Right lobe of liver (tissue), 6 donors: ENCODE measurements around the gene ITPRID1. TPM values are rescaled to one million over a fixed set of nuclear protein-coding genes. Genes with fewer than 3 reads are reported as not detected.

Experiments
- ATAC-seq, 4 donors: fragments of 200-7000 bp; cut with Tn5 transposase; one replicate each; pipeline ENCODE4 v1.9.1; 2020; ENCODE audit warnings: mild to moderate bottlenecking in 4 of 4, moderate library complexity in 4 of 4
- DNase-seq, 3 donors: peaks; one replicate each; pipeline ENCODE4 v3.0.0-alpha.2; 2020
- H3K27ac ChIP-seq, 3 donors: fragments of 200-600 bp; one replicate each; pipeline ENCODE4 v1.8.0; 2022
- H3K27me3 ChIP-seq, 2 donors: fragments of 200-600 bp; one replicate each; pipeline ENCODE4 v1.8.0; 2022
- H3K36me3 ChIP-seq, 4 donors: fragments of 200-600 bp; sonication (generic) in 1 of 4; one replicate each; pipeline versions ENCODE4 v1.5.1 to v1.8.0; 2017 to 2022; ENCODE audit warnings: control low read depth in 1 of 4
- H3K4me1 ChIP-seq, 4 donors: fragments of 200-600 bp; sonication (generic) in 1 of 4; one replicate each; pipeline versions ENCODE4 v1.5.1 to v1.8.0; 2017 to 2022; ENCODE audit warnings: control low read depth in 1 of 4
- H3K4me3 ChIP-seq, 3 donors: fragments of 200-600 bp; one replicate each; pipeline ENCODE4 v1.8.0; 2022
- H3K9me3 ChIP-seq, 4 donors: fragments of 200-600 bp; sonication (generic) in 1 of 4; one replicate each; pipeline versions ENCODE4 v1.5.1 to v1.8.0; 2017 to 2022; ENCODE audit warnings: control low read depth in 1 of 4
- POLR2A ChIP-seq: fragments of 450-650 bp; IDR thresholded peaks from one replicate; pipeline ENCODE4 v1.6.1; 2017; ENCODE audit warnings: antibody characterized with exemption, mild to moderate bottlenecking
- WGBS: methylation state at CpG from one replicate; pipeline ENCODE4 v1.1.6; 2018; ENCODE audit warnings: low coverage, low lambda C conversion rate; ENCODE audit not compliant: insufficient coverage; ENCODE audit errors: missing lambda C conversion rate; 5-methylcytosine and 5-hydroxymethylcytosine counted together
- intact Hi-C, 2 donors: fragments of 100-400 bp; cut with DNase I; formaldehyde crosslinking; loops; one replicate each; pipeline versions ENCODE4 v1.11.2 to v1.14.1; 2022
- total RNA-seq, 6 experiments: library from RNA; depleted of rRNA in 2 of 6; stranded (reverse); fragments of >200 nt in 2 of 6; fragmentation: NEBNext Ultra II Directional in 3 of 6; extraction: Animal tissue kit (Norgen Biotek cat#: 25700) in 3 of 6; gene quantifications; one replicate each; pipeline versions ENCODE4 v1.1.0 to v1.2.4, GENCODE V29; 2016 to 2023
- TF ChIP-seq, protein P1 (sequence below), 4 donors: fragments of 200-600 bp in 3 of 4; fragments of 450-650 bp in 1 of 4; IDR thresholded peaks; one replicate each; pipeline versions ENCODE4 v1.5.1 to v1.8.0; 2016 to 2022; ENCODE audit warnings: antibody characterized with exemption in 4 of 4, mild to moderate bottlenecking in 2 of 4
- donor health status: DM: no; HTN: yes; CAD: no.
- donor health status: DM: no; HTN: no; CAD: no.
- donor health status: DM: no; HTN: no; CAD: no.
- donor health status: DM: no; HTN: yes; CAD: no.
- donor health status: DM: no; HTN: yes; CAD: no.

ITPRID1 gene
- total RNA-seq, 6 experiments from 2014 or later, result not detected

DNA sequence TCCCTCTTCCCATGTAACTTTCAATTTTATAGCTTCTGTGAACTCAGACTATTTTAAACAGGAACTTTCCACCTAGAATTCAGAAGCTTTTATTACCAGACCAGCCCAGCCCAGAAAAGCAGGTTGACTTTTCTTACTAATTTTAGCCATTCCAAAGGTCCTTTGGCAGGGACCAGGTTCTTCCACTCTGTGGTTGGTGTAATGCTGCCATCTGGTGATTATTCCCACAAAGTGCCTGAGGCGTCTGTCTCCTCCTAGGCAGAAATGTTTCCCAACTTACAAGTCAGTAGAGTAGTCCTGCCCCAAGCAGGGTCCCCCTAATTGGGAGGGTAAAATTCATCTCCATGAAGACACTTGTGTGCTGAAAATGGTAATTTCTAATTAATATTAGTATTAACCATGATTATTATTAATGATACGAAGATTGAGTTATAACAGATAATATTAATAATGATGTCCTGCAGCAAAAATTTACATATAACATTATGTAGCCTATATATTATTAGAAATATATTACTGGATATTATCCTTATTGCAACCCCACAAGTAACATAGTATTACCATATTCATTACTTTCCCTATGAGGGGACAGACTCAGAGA lies 120.1 kb downstream of the ITPRID1 start:
- TF ChIP-seq POLR2A, result no peak
- TF ChIP-seq, protein P1, sequence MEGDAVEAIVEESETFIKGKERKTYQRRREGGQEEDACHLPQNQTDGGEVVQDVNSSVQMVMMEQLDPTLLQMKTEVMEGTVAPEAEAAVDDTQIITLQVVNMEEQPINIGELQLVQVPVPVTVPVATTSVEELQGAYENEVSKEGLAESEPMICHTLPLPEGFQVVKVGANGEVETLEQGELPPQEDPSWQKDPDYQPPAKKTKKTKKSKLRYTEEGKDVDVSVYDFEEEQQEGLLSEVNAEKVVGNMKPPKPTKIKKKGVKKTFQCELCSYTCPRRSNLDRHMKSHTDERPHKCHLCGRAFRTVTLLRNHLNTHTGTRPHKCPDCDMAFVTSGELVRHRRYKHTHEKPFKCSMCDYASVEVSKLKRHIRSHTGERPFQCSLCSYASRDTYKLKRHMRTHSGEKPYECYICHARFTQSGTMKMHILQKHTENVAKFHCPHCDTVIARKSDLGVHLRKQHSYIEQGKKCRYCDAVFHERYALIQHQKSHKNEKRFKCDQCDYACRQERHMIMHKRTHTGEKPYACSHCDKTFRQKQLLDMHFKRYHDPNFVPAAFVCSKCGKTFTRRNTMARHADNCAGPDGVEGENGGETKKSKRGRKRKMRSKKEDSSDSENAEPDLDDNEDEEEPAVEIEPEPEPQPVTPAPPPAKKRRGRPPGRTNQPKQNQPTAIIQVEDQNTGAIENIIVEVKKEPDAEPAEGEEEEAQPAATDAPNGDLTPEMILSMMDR (IDR thresholded peaks at IDR 0.05), result peak; percentile 79 to 85 (median 80)
- intact Hi-C loops, result no loop called here
- Histone ChIP-seq H3K27ac (no peak overlapping the region), H3K36me3 (no peaks in the 10 kb centered on the region), H3K27me3 (no peaks in the 10 kb centered on the region), H3K4me1 (peaks cover 0 to 5% (median 0%) of the 10 kb centered on the region in 4 donors), H3K4me3 (no peak overlapping the region), H3K9me3 (no peaks in the 10 kb centered on the region)
- peak in 1 of 3 donors; percentile 69 for DNase-seq
- 40% methylated on average over 2 of the region's 2 CpGs for WGBS
- ATAC-seq, result peak; percentile 100

DNA sequence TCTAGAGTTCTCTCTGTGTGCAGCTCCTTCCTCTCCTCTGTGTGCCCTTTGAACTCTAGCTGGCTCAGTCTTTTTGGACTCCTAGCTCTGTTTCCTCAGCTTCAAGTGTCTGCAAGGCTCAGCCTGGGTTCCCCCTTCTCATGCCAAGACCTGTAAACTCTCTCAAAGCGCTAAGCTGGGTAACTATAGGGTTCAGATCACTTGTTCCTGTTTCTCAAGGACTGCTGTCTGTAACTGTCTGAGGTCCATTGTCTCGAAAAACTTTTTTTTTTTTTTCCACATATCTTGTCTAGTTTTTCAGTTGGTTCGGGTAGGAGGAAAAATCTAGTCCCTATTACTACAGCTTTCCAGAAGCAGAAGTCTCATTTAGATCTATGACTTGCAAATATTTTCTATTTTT lies 126.5 kb downstream of the ITPRID1 start:
- no peaks in the 10 kb centered on the region for H3K4me1 ChIP-seq
- ATAC-seq (peak in 3 of 4 donors; percentile 36 to 70 (median 41)), DNase-seq (no peak)
- no peaks in the 10 kb centered on the region for H3K27me3 ChIP-seq
- intact Hi-C loops, result no loop called here
- H3K36me3 ChIP-seq, result no peaks in the 10 kb centered on the region
- TF ChIP-seq POLR2A, result no peak
- TF ChIP-seq, protein P1 (IDR thresholded peaks at IDR 0.05), result no peak
- no peak overlapping the region for H3K4me3 ChIP-seq
- H3K27ac ChIP-seq, result no peak overlapping the region
- 23% methylated on average over 3 of the region's 3 CpGs for WGBS
- no peaks in the 10 kb centered on the region for H3K9me3 ChIP-seq

DNA sequence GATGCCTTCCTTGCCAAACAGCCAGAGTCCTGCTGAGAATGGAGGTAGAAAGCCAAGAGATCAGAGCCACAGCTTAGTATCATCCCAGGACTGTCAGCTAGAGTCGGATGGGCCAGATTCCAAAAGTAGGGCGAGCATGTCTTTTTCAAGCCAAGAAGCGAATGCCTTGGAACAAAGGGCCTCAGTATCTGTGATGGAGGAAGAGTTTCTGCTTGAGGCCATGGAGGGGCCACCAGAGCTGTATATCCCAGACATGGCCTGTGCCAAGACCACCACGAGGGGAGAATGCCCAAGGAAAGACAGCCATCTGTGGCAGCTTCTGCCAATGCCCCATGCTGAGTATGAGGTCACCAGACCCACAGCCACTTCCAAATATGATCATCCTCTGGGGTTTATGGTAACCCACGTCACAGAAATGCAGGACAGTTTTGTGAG lies 128.8 kb downstream of the ITPRID1 start:
- no peaks in the 10 kb centered on the region for H3K4me1 ChIP-seq
- H3K27ac ChIP-seq, result no peak overlapping the region
- H3K27me3 ChIP-seq, result no peaks in the 10 kb centered on the region
- intact Hi-C loops, result no loop called here
- DNase-seq, result no peak
- H3K4me3 ChIP-seq, result no peak overlapping the region
- 47% methylated on average over 4 of the region's 5 CpGs for WGBS
- no peaks in the 10 kb centered on the region for H3K9me3 ChIP-seq
- TF ChIP-seq, protein P1 (IDR thresholded peaks at IDR 0.05), result no peak
- no peak for TF ChIP-seq POLR2A
- no peaks in the 10 kb centered on the region for H3K36me3 ChIP-seq
- ATAC-seq, result no peak

DNA sequence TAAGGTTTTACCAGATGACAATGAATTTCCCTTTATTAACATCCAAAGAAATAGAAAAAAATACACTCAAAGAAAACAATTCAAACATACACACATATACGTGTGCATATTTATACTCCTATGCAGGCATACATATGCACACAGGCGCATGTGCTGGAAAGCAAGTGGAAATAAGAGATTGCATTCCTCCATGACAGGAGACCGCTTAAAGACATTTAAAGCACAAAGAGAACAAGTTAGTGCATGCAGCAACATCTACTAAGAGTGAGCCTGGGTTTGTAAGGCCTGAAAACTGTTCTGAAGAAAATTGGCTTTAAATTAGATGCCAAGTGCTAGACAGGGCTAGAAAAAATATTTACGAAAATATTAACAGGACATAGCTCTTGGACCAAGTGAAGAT lies 133.1 kb downstream of the ITPRID1 start:
- Histone ChIP-seq H3K27ac (no peak overlapping the region), H3K36me3 (no peaks in the 10 kb centered on the region), H3K4me1 (no peaks in the 10 kb centered on the region), H3K9me3 (no peaks in the 10 kb centered on the region), H3K27me3 (no peaks in the 10 kb centered on the region), H3K4me3 (no peak overlapping the region)
- no peak for ATAC-seq
- intact Hi-C loops, result no loop called here
- DNase-seq, result no peak
- 72% methylated on average over 4 of the region's 4 CpGs for WGBS
- TF ChIP-seq, protein P1 (IDR thresholded peaks at IDR 0.05), result no peak
- TF ChIP-seq POLR2A, result no peak

DNA sequence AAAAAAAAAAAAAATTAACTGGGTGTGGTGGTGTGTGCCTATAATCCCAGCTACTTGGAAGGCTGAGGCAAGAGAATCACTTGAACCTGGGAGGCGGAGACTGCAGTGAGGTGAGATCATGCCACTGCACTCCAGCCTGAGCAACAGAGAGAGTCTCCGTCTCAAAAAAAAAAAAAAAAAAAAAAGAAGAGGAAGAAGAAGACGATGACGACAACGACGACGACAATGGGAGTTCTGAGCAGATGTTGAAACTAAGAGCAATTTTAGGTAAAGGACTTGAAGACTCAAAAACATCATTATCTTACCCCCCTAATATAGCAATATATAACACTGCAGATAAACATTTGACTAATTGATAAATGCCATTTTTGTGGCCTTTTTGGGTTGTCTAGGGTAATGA lies 133.6 kb downstream of the ITPRID1 start:
- Histone ChIP-seq H3K27ac (no peak overlapping the region), H3K4me1 (no peaks in the 10 kb centered on the region), H3K36me3 (no peaks in the 10 kb centered on the region), H3K4me3 (no peak overlapping the region), H3K27me3 (no peaks in the 10 kb centered on the region), H3K9me3 (no peaks in the 10 kb centered on the region)
- WGBS, result 72% methylated on average over 7 of the region's 7 CpGs
- DNase-seq, result no peak
- intact Hi-C loops, result no loop called here
- TF ChIP-seq, protein P1 (IDR thresholded peaks at IDR 0.05), result no peak
- no peak for ATAC-seq
